Esophagus squamous epithelium (tissue), 4 donors: ENCODE measurements around the gene XYLT2.

Source experiments
- CTCF ChIP-seq, 6 experiments: fragments of 450-650 bp in 4 of 6; fragments of 200-600 bp in 2 of 6; sonication (generic) in 2 of 6; IDR thresholded peaks; one replicate each; pipeline ENCODE4 v1.5.1; 2016 to 2019; ENCODE audit warnings: antibody characterized with exemption in 6 of 6, mild to moderate bottlenecking in 4 of 6, moderate library complexity in 4 of 6
- POLR2A ChIP-seq, 4 donors: fragments of 450-650 bp; IDR thresholded peaks; one replicate each; pipeline ENCODE4 v1.6.1; 2017; ENCODE audit warnings: antibody characterized with exemption in 4 of 4, mild to moderate bottlenecking in 4 of 4, moderate library complexity in 3 of 4

DNA sequence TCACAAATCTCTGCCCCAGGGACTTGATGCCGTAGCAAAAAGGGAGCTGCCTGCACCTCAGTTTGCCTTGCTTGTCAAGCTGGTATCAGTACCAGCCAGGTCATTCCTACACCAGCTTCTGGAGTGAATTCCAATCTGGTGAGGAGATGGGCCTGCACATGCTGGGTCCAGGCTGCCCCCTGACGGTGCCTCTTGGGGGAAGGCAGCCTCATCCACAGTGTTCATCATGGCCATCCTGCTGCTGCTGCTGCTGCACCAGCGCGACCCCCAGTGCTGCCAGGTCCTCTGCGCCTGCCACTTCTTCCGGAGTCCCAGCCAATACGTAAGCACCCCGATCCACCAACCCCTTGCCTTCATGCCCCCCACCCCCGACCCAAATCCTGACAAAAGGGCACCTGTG is 18.8 kb downstream of the XYLT2 start:
- TF ChIP-seq CTCF (IDR thresholded peaks at IDR 0.05) (no peak), POLR2A (IDR thresholded peaks at IDR 0.05) (no peak)
